ENCODE data around the gene CLMP.

The CLMP gene

GRCh38 chr11:123228496-123229163, 33.6 kb upstream of the CLMP start:
- no peak for TF ChIP-seq TAF1 (IDR thresholded peaks at IDR 0.05; ENCODE audit: low read depth)
- TF ChIP-seq CEBPB (IDR thresholded peaks at IDR 0.05), result no peak
- TF ChIP-seq TEAD4 (IDR thresholded peaks at IDR 0.05), result no peak
- no peak for TF ChIP-seq EP300 (IDR thresholded peaks at IDR 0.05; ENCODE audit: borderline replicate concordance)
- TF ChIP-seq EGR1 (IDR thresholded peaks at IDR 0.05), result no peak
- TF ChIP-seq CREB1 (IDR thresholded peaks at IDR 0.05; ENCODE audit: low read depth), result no peak
- no peak for TF ChIP-seq TCF12 (IDR thresholded peaks at IDR 0.05; ENCODE audit: low read depth)
- TF ChIP-seq RAD21 (IDR thresholded peaks at IDR 0.05; ENCODE audit: low read depth), result no peak
- no peak for TF ChIP-seq NFIC (IDR thresholded peaks at IDR 0.05)
- no peak for TF ChIP-seq FOXM1 (IDR thresholded peaks at IDR 0.05; ENCODE audit: borderline replicate concordance, low read depth)
- TF ChIP-seq MAX (IDR thresholded peaks at IDR 0.05), result no peak
- TF ChIP-seq USF1 (IDR thresholded peaks at IDR 0.05), result no peak
- TF ChIP-seq REST (IDR thresholded peaks at IDR 0.05; ENCODE audit: low read depth), result no peak
- TF ChIP-seq ZBTB7A (IDR thresholded peaks at IDR 0.05; ENCODE audit: low read depth), result no peak
- TF ChIP-seq YY1 (IDR thresholded peaks at IDR 0.05; ENCODE audit: low read depth), result no peak

DNA sequence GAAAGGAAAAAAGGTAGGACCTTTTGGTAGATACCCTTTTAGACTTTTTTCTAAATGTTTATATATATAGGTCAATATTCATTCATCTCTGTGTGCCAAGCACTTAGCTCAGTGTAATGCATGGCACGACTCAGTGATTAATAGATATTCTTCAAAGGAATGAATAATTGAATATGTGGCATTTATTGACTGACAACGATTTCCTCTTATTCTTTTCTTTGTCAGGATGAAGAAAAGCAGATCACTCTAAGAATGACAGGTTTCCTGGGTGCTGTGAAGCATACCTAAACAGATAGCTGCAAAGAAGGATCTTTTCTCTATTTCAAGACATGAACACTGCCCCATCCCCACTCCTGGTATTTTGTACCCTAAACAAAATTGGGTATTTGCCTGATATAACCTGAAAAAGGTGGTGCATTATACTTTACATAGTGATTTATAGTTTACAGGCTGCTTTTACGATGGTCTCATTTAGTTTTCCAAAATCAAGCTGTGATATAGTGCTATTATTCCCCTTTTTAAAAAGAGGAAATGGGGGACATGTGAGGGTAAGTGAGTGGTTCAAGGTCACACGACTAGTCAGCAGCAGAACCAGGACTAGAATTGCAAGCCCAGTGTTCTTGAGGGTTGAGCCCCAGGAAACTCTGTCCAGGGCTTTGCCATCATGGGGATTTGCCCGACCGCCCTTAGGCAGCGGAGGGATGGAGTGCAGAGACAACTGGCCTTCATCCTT, 32.9 kb upstream of the CLMP start:
- no peak for TF ChIP-seq USF1 (IDR thresholded peaks at IDR 0.05)
- no peak for TF ChIP-seq TAF1 (IDR thresholded peaks at IDR 0.05; ENCODE audit: low read depth)
- TF ChIP-seq YY1 (IDR thresholded peaks at IDR 0.05; ENCODE audit: low read depth), result no peak
- TF ChIP-seq FOXM1 (IDR thresholded peaks at IDR 0.05; ENCODE audit: borderline replicate concordance, low read depth), result no peak
- no peak for TF ChIP-seq TEAD4 (IDR thresholded peaks at IDR 0.05)
- no peak for TF ChIP-seq REST (IDR thresholded peaks at IDR 0.05; ENCODE audit: low read depth)
- TF ChIP-seq RAD21 (IDR thresholded peaks at IDR 0.05; ENCODE audit: low read depth), result no peak
- TF ChIP-seq MAX (IDR thresholded peaks at IDR 0.05), result no peak
- no peak for TF ChIP-seq TCF12 (IDR thresholded peaks at IDR 0.05; ENCODE audit: low read depth)
- TF ChIP-seq ZBTB7A (IDR thresholded peaks at IDR 0.05; ENCODE audit: low read depth), result no peak
- TF ChIP-seq EP300 (IDR thresholded peaks at IDR 0.05; ENCODE audit: borderline replicate concordance), result no peak
- TF ChIP-seq NFIC (IDR thresholded peaks at IDR 0.05), result no peak
- TF ChIP-seq EGR1 (IDR thresholded peaks at IDR 0.05), result no peak
- TF ChIP-seq CREB1 (IDR thresholded peaks at IDR 0.05; ENCODE audit: low read depth), result no peak

DNA sequence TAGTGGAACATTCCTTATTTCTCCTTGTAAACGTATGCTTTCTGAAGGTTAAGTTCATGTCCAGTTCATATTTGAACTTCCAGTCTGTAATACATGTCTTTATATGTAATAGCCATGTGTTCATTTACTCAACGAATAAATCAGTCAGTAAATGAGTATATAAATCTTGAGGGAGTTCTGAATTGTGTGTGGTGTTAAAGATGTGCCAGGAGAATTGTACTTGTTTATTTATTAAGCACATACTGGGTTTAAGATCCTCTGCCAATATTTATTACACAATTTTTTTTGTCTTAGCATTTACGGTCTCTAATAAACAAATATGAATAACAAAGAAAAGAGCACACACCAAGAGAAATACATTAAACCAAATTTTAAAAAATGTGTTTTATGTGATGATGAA, 26.5 kb upstream of the CLMP start:
- TF ChIP-seq CEBPB (IDR thresholded peaks at IDR 0.05) (no peak), REST (IDR thresholded peaks at IDR 0.05; ENCODE audit: low read depth) (no peak), EGR1 (IDR thresholded peaks at IDR 0.05) (no peak), NFIC (IDR thresholded peaks at IDR 0.05) (no peak), TAF1 (IDR thresholded peaks at IDR 0.05; ENCODE audit: low read depth) (no peak), YY1 (IDR thresholded peaks at IDR 0.05; ENCODE audit: low read depth) (no peak), USF1 (IDR thresholded peaks at IDR 0.05) (no peak), CREB1 (IDR thresholded peaks at IDR 0.05; ENCODE audit: low read depth) (no peak), RAD21 (IDR thresholded peaks at IDR 0.05; ENCODE audit: low read depth) (no peak), ZBTB7A (IDR thresholded peaks at IDR 0.05; ENCODE audit: low read depth) (no peak), MAX (IDR thresholded peaks at IDR 0.05) (no peak)
